RWPE2 (cell line): Measurements from ENCODE around the gene RAD9A.

Source experiments
- ATAC-seq: fragments of 200-7000 bp; cut with Tn5 transposase; 3 replicates; pipeline ENCODE4 v1.9.1; 2021; ENCODE audit warnings: low read depth
- DNase-seq: peaks from one replicate; pipeline ENCODE4 v3.0.0-alpha.2; 2020; ENCODE audit warnings: low spot score
- H3K27ac ChIP-seq: fragments of 450-650 bp; 2 replicates; pipeline ENCODE4 v1.5.1; 2017; ENCODE audit warnings: mild to moderate bottlenecking; ENCODE audit not compliant: poor library complexity, severe bottlenecking
- H3K27me3 ChIP-seq: fragments of 250-450 bp; sonication (Bioruptor Pico); 2 replicates; pipeline ENCODE4 v1.5.1; 2021; ENCODE audit warnings: mild to moderate bottlenecking, moderate library complexity; ENCODE audit not compliant: insufficient read depth, poor library complexity, severe bottlenecking
- H3K36me3 ChIP-seq: fragments of 250-450 bp; sonication (Bioruptor Pico); 2 replicates; pipeline ENCODE4 v1.5.1; 2020; ENCODE audit warnings: low read depth, mild to moderate bottlenecking, moderate library complexity
- H3K4me1 ChIP-seq: fragments of 250-450 bp; sonication (Bioruptor Pico); 2 replicates; pipeline ENCODE4 v1.5.1; 2021; ENCODE audit warnings: mild to moderate bottlenecking, moderate library complexity; ENCODE audit not compliant: insufficient read depth, poor library complexity, severe bottlenecking
- H3K4me3 ChIP-seq: fragments of 250-450 bp; sonication (Bioruptor Pico); 2 replicates; pipeline ENCODE4 v1.5.1; 2021; ENCODE audit warnings: mild to moderate bottlenecking, moderate library complexity; ENCODE audit not compliant: severe bottlenecking
- H3K9me3 ChIP-seq: fragments of 250-450 bp; sonication (Bioruptor Pico); 2 replicates; pipeline ENCODE4 v1.5.1; 2021; ENCODE audit warnings: mild to moderate bottlenecking, moderate library complexity; ENCODE audit not compliant: severe bottlenecking
- TF ChIP-seq, protein P1 (sequence below): fragments of 450-650 bp; IDR thresholded peaks from one replicate; pipeline ENCODE4 v1.5.1; 2017; ENCODE audit warnings: mild to moderate bottlenecking, moderate library complexity; ENCODE audit not compliant: poor library complexity, severe bottlenecking

Gene RAD9A

DNA sequence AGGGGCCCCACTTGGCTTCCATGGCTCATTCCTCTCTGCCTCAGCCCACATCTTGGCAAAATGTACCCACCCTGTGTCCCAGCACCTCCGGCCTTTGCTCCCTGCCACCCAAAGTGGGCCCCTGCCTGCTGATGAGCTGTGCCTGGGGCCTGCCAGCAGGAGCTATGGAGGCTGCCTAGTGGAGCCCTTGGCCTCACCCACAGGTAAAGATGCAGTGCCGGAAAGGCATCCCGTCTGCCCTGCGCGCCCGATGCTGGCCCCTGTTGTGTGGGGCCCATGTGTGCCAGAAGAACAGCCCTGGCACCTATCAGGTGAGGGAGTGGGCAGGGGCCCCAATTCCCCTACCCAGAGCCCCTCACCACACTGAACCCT, 13.4 kb downstream of the RAD9A start:
- no peak overlapping the region for H3K27ac ChIP-seq
- H3K4me3 ChIP-seq, result no peak overlapping the region
- H3K36me3 ChIP-seq, result peaks cover 6% of the 10 kb centered on the region
- no peak for ATAC-seq
- no peaks in the 10 kb centered on the region for H3K27me3 ChIP-seq
- TF ChIP-seq, protein P1, sequence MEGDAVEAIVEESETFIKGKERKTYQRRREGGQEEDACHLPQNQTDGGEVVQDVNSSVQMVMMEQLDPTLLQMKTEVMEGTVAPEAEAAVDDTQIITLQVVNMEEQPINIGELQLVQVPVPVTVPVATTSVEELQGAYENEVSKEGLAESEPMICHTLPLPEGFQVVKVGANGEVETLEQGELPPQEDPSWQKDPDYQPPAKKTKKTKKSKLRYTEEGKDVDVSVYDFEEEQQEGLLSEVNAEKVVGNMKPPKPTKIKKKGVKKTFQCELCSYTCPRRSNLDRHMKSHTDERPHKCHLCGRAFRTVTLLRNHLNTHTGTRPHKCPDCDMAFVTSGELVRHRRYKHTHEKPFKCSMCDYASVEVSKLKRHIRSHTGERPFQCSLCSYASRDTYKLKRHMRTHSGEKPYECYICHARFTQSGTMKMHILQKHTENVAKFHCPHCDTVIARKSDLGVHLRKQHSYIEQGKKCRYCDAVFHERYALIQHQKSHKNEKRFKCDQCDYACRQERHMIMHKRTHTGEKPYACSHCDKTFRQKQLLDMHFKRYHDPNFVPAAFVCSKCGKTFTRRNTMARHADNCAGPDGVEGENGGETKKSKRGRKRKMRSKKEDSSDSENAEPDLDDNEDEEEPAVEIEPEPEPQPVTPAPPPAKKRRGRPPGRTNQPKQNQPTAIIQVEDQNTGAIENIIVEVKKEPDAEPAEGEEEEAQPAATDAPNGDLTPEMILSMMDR, result no peak
- DNase-seq, result no peak
- H3K4me1 ChIP-seq, result no peaks in the 10 kb centered on the region
- H3K9me3 ChIP-seq, result no peaks in the 10 kb centered on the region

DNA sequence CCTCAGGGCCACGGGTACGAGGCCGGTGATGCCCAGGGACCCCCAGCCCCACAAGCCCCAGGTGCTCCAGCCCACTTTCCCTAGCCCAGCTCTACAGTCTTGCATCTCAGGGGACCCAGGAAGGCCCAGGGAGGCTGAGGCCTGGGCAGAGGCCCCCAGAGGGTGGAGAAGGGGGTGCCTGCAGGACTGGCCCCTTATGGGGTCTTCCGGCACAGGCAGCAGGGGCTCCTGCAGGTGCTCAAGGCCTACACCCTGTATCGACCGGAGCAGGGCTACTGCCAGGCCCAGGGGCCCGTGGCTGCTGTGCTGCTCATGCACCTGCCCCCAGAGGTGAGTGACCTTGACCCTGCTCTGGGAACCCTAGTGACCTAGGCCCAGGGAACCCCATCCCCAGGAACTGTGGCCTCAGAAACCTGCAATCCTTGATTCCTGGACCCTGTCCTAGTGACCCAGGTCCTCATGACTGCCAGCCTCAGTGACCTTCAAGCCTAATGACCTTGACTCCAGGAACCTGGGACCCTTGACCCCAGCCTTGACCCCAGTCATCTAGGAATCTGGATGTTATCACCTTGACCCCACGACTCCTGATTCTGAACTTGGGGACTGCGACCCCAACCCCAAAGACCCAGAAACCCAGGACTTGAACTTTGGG, 14.0 kb downstream of the RAD9A start:
- no peak overlapping the region for H3K27ac ChIP-seq

DNA sequence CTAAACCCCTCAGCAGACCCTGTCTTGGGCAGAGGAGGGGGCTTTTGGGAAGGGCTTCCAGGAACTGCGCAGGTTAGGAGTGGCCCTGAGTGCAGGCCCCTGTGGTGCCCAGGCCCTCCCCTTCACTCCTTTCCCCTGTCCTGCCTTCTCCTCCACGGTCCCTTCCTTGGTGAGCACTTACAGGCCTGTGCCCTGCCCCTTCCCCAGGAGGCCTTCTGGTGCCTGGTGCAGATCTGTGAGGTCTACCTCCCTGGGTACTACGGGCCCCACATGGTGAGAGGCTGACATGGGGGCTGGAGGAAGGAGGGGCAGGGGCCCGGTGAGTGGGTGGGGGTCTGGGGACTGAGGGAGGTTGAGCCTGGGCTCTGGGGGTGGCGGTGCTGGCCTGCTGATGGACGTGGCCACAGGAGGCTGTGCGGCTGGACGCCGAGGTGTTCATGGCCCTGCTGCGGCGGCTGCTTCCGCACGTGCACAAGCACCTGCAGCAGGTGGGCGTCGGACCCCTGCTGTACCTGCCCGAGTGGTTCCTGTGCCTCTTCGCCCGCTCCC, 14.7 kb downstream of the RAD9A start:
- no peak overlapping the region for H3K4me3 ChIP-seq

More for the DNA sequence above, 14.0 kb downstream of the RAD9A start:
- TF ChIP-seq, protein P1, result no peak
- Histone ChIP-seq H3K4me3 (no peak overlapping the region), H3K9me3 (no peaks in the 10 kb centered on the region), H3K4me1 (no peaks in the 10 kb centered on the region), H3K27me3 (no peaks in the 10 kb centered on the region), H3K36me3 (no peaks in the 10 kb centered on the region)
- ATAC-seq (no peak), DNase-seq (no peak)

DNA sequence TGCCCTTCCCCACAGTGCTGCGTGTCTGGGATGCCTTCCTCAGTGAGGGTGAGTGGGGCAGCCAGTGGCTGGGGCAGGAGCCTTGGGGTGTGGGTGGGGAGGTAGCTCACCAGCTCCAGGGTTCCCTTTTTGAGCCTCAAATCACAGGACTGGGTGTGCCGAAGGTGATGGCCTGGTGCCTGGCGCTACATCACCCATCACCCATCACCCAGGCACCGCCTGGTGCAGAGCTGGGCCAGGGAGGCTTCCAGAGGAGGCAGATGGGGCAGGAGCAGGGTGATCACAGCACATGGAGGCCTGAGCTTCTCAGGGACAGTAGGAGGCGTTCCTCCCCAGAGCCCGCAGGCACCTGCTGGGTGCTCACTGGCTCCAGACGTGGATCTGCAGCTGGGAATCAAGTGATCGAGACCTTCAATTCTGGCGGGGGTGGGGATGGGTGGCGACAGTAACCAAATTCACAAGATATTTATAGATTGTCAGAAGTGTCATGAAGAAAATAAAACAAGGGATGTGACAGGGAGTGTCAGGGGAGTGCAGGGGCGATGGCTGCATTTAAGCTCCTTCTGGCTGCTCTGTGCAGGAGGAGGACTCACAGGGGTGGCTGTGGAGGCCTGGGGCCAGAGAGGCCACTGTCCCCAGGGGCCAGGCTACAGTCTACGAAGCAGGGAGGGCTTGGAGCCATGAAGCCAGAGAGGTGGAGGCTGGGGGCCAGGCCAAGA, 15.3 kb downstream of the RAD9A start:
- H3K27ac ChIP-seq, result no peak overlapping the region
- ATAC-seq, result 0 out of 3 replicates have a peak, but pooled peaks have one; percentile 20
- H3K36me3 ChIP-seq, result no peaks in the 10 kb centered on the region
- H3K4me3 ChIP-seq, result no peak overlapping the region
- H3K27me3 ChIP-seq, result no peaks in the 10 kb centered on the region
- no peaks in the 10 kb centered on the region for H3K4me1 ChIP-seq
- no peak for DNase-seq
- no peaks in the 10 kb centered on the region for H3K9me3 ChIP-seq
- TF ChIP-seq, protein P1, result no peak

More for the DNA sequence above, 14.7 kb downstream of the RAD9A start:
- no peak for DNase-seq
- Histone ChIP-seq H3K9me3 (no peaks in the 10 kb centered on the region), H3K36me3 (no peaks in the 10 kb centered on the region), H3K27ac (no peak overlapping the region), H3K27me3 (no peaks in the 10 kb centered on the region), H3K4me1 (no peaks in the 10 kb centered on the region)
- no peak for ATAC-seq
- TF ChIP-seq, protein P1, result no peak
